Fibroblast of the aortic adventitia (primary cell): Measurements from ENCODE around the gene EVI5L. TPM values are rescaled to one million over a fixed set of nuclear protein-coding genes. Genes with fewer than 3 reads are reported as not detected.
A peak's percentile ranks its signal among the peaks of the same experiment; 100 is the strongest.

Source experiments
- DNase-seq: peaks from one replicate; pipeline ENCODE4 v3.0.0-alpha.2; 2010; ENCODE audit warnings: low read depth
- H3K4me3 ChIP-seq: 2 replicates; pipeline ENCODE4 v1.5.1; 2011; ENCODE audit warnings: low read depth, mild to moderate bottlenecking, control low read depth, low read length, moderate library complexity
- total RNA-seq: library from RNA; depleted of rRNA; stranded (reverse); fragments of >200 nt; gene quantifications from 2 replicates; pipeline ENCODE4 v1.2.3, GENCODE V29; 2012; ENCODE audit warnings: low replicate concordance
- TF ChIP-seq, protein P1 (sequence below): IDR thresholded peaks from 2 replicates; pipeline ENCODE4 v1.5.1; 2011; ENCODE audit warnings: mild to moderate bottlenecking, low read length, control low read depth, inconsistent platforms; ENCODE audit not compliant: insufficient read depth

EVI5L gene
- total RNA-seq: 16.6 and 22.3 TPM in 2 replicates

DNA sequence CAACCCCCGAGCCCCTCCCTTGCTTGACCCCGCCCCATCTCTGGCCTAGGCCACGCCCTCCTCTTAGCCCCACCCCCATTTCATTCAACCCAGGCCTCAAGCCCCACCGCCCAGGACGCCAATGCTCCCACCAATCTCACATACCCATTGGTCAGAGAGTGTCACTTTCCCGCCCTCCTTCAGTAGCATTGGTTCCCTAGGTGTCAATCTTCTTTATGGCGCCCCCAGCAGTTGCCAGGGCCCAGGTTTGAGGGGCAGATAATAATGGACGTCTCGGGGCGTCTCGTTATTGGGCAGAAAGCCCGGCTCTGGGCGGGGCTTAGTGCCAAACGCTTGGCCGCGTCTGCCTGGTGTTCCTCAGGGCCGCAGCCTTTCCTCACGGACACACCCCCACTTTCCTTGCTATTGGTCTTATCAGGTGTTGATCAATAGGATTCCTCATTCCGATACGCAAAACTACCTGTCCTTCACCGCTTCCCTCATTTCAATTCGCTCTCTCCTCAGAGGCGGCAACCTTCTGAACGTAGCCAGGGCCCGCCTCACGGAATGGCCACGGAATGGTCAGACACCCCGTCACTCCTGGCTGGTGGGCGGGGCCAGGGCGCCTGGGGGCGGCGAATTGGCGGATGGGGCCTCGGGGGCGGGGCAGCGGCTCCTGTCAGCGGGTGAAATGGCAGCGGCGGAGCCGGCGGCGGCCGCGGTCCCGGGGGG is at the start of gene EVI5L:
Gene EVI5L, plus strand, starts transcription at position 658 of the 711 bp plus-strand sequence. CDS start 16,325 bp downstream, outside the sequence.
- DNase-seq: peak; percentile 100
- TF ChIP-seq, protein P1, sequence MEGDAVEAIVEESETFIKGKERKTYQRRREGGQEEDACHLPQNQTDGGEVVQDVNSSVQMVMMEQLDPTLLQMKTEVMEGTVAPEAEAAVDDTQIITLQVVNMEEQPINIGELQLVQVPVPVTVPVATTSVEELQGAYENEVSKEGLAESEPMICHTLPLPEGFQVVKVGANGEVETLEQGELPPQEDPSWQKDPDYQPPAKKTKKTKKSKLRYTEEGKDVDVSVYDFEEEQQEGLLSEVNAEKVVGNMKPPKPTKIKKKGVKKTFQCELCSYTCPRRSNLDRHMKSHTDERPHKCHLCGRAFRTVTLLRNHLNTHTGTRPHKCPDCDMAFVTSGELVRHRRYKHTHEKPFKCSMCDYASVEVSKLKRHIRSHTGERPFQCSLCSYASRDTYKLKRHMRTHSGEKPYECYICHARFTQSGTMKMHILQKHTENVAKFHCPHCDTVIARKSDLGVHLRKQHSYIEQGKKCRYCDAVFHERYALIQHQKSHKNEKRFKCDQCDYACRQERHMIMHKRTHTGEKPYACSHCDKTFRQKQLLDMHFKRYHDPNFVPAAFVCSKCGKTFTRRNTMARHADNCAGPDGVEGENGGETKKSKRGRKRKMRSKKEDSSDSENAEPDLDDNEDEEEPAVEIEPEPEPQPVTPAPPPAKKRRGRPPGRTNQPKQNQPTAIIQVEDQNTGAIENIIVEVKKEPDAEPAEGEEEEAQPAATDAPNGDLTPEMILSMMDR: no peak
- H3K4me3 ChIP-seq: peak within 1 kb of the TSS; percentile 76

DNA sequence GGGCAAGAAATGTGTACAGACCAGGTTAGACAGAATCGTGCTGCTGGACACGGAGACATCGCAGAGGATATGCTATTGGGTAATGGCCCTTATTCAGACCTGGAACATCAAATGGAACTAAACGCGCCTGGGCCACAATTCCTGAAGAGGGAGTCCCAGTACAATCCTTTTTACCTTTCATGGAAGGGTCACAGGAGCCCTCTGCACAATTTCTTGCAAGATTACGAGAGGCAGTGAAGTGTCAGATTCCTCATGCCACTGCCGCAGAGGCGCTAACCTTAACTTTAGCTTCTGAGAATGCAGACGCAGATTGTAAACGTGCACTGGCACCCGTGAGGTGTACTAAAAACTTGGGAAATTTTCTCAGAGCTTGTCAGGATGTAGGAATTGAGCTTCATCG is 48.9 kb upstream of the EVI5L start:
- TF ChIP-seq, protein P1: no peak
- DNase-seq: no peak
- H3K4me3 ChIP-seq: no peak overlapping the region

DNA sequence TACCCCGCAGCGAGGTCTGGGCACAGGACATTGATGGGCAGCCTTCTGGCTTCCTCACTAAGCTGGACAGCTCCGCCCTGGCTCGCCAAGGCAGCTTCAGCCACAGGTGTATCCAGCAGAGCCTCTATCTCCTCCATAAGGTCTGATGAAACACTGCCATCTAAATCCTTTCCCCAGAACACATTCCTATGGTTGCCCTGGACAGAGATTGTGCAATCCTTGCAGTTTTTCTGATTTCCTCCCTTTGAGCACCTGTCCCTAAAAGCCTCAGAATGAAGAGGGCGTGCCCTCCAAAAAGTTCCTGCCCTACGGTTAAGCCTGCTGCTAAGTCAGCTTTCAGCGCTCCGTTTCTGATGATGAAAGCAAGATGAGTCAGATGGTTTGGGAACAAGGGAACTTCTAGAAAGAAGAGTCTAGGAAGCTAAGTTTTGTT is 46.0 kb upstream of the EVI5L start:
- TF ChIP-seq, protein P1: no peak
- H3K4me3 ChIP-seq: no peak overlapping the region
- peak; percentile 54 for DNase-seq

DNA sequence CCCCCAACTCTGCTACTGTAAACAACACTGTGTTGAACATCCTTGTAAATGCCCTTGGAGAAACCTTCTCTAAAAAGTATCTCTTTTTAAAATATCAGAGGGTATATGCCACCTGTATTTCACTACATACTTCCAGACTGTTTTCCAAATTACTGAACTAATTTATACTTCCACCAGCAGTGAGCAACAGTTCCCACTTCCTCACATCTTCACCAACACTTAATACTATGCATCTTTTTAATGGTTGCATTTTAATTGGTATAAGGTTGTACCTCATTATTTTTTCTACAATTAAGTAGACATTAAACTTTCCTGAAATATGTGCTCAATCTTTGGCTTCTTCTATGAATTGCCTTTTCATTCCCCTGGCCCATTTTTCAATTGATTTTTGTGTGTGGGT is 45.2 kb upstream of the EVI5L start:
- no peak for DNase-seq
- TF ChIP-seq, protein P1: no peak
- no peak overlapping the region for H3K4me3 ChIP-seq

DNA sequence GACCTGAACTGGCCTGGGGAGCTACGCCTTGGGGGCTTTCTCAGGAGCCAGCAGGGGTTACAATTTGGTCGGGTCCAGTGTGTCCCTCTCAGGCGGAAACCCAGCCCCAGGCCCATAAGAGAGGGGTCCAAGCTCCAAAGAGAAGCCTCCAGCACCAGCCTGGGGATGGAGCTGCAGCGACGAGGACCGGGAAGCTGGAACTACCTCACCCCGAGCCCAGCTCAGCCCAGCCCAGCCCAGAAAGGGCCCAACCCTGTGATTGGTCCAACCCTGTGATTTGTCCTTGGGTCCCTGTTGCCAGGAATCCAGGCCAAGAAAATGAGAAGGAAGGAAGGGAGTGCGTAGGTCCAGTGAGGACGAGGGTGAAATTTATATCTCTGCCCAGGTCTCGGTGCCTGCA is 42.9 kb upstream of the EVI5L start:
- H3K4me3 ChIP-seq: no peak overlapping the region
- DNase-seq: no peak
- TF ChIP-seq, protein P1: no peak

DNA sequence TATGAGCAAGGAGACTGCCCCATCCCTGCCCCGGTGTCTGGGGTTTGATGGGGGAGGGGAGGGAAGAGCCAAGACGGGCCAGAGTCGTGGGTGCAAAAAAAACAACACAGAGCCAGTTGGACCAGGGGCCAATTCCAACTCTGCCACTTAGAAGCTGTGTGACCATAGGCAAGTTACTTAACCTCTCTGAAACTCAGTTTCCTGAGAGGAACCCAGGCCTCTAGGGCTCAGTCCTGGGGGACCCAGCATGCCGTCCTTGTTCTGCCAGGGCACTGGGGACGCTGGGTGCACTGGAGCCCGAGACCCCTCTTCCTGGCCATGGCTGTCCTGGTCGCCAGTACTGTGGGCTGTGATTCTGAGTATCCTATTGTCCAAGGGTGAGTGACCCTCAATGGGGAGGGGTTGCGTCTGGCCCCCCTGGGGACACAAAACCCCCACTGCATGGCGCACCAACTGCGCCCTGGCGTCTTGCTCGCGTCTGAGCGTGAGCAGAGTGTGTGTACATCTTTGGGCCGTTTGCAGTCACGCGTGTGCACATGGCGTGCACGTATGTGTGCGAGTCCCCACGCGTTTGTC is 42.3 kb upstream of the EVI5L start:
- no peak for DNase-seq
- TF ChIP-seq, protein P1: no peak
- no peak overlapping the region for H3K4me3 ChIP-seq
